B cell (primary cell): ENCODE data around the gene SCN4B.

Experiments used
- CTCF ChIP-seq: fragments of 200-600 bp; IDR thresholded peaks from one replicate; pipeline ENCODE4 v1.8.0; 2022; ENCODE audit warnings: antibody characterized with exemption, mild to moderate bottlenecking
- EZH2 ChIP-seq: IDR thresholded peaks from 2 replicates; pipeline ENCODE4 v1.6.1; 2012; ENCODE audit warnings: borderline replicate concordance, low read depth, mild to moderate bottlenecking, moderate library complexity, low read length; ENCODE audit not compliant: insufficient read depth, poor library complexity, severe bottlenecking

GRCh38 chr11:118176778-118177134 lies 24.1 kb upstream of the SCN4B start:
- TF ChIP-seq EZH2 (no peak), CTCF (no peak)
